ENCODE data around the gene C9orf40.

Gene C9orf40

GRCh38 chr9:74952201-74953151 is at the start of gene C9orf40:
C9orf40 (minus strand) TSS chr9:74952912; CDS start chr9:74952611, 301 bp downstream.
- peak within 1 kb of the TSS; percentile 77 for H3K27ac ChIP-seq
- DNase-seq, result peak; percentile 70
- H3K27me3 ChIP-seq (replicated peaks), result no peaks in the 10 kb centered on the region
- peak within 1 kb of the TSS; percentile 92 for H3K4me3 ChIP-seq (ENCODE audit: low read depth, low read length)
- in situ Hi-C loops (cut with HindIII; ENCODE audit: low pct_ligation_motif_present, low sequenced_read_pairs), result no loop called here
- no peaks in the 10 kb centered on the region for H3K36me3 ChIP-seq (replicated peaks)
- TF ChIP-seq, protein P1, sequence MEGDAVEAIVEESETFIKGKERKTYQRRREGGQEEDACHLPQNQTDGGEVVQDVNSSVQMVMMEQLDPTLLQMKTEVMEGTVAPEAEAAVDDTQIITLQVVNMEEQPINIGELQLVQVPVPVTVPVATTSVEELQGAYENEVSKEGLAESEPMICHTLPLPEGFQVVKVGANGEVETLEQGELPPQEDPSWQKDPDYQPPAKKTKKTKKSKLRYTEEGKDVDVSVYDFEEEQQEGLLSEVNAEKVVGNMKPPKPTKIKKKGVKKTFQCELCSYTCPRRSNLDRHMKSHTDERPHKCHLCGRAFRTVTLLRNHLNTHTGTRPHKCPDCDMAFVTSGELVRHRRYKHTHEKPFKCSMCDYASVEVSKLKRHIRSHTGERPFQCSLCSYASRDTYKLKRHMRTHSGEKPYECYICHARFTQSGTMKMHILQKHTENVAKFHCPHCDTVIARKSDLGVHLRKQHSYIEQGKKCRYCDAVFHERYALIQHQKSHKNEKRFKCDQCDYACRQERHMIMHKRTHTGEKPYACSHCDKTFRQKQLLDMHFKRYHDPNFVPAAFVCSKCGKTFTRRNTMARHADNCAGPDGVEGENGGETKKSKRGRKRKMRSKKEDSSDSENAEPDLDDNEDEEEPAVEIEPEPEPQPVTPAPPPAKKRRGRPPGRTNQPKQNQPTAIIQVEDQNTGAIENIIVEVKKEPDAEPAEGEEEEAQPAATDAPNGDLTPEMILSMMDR (IDR thresholded peaks at IDR 0.05; ENCODE audit: low read depth, low read length, missing control alignments), result peak; percentile 80

DNA sequence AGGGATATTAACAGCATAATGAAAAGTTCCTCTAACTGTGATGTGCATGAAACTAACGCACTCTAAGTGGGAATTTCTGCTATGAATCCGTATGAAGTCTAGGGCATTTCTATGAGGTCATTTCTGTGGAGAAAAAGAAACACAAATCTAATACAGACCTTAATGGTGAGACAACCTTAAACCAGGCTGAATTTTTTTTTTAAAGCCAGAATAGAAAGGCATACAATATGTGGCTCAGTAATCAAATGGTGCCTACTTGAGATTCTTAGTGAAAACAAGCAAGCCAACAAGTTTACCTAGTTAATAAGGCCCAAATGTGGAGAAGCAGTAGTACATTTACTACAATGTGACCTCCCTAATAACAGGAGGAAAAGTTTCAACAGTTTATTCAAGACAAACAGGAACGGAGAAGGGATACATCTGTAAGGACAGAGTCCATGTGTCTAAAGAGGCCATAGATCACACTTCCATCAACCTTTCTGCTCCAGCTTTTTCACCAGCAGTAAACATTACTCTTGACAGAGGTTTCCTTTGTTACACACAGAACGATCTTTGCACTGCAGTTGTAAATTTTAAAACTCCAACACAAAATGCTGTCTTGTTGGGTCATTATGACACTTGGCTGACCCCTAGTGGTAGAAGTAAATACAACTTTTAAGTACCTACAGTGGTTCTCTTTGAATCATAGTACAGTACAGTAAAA is 49.2 kb upstream of the C9orf40 start:
- no peaks in the 10 kb centered on the region for H3K36me3 ChIP-seq (replicated peaks)
- TF ChIP-seq, protein P1 (IDR thresholded peaks at IDR 0.05; ENCODE audit: low read depth, low read length, missing control alignments), result peak; percentile 55
- DNase-seq, result peak; percentile 40
- no peaks in the 10 kb centered on the region for H3K27me3 ChIP-seq (replicated peaks)
- in situ Hi-C loops (cut with HindIII; ENCODE audit: low pct_ligation_motif_present, low sequenced_read_pairs), result no loop called here
- no peak overlapping the region for H3K4me3 ChIP-seq (ENCODE audit: low read depth, low read length)
- H3K27ac ChIP-seq, result no peak overlapping the region

GRCh38 chr9:75000835-75001234 is 48.1 kb upstream of the C9orf40 start:
- no peaks in the 10 kb centered on the region for H3K27me3 ChIP-seq (replicated peaks)
- H3K4me3 ChIP-seq (ENCODE audit: low read depth, low read length), result no peak overlapping the region
- no peak for DNase-seq
- in situ Hi-C loops (cut with HindIII; ENCODE audit: low pct_ligation_motif_present, low sequenced_read_pairs), result no loop called here
- H3K27ac ChIP-seq, result no peak overlapping the region
- H3K36me3 ChIP-seq (replicated peaks), result peaks cover 3% of the 10 kb centered on the region
- TF ChIP-seq, protein P1 (IDR thresholded peaks at IDR 0.05; ENCODE audit: low read depth, low read length, missing control alignments), result no peak

DNA sequence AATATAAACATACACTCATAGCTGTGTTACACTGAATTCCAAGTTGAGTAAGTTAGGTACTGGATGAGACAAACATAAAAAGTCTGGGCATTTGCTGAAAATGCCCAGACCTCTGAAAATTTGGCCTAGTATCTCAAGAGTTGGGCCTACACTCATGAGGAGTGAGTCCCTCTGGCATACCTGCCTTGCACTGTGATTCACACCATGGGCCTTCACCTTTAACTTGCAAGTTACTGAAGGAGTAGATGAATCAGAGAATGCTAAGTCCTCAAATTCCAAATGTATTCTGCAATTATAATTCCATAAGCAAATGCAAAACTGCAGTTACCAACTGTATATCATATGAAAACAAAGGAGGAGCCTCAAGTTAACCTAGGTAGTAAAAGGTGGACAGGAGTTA is 32.3 kb upstream of the C9orf40 start:
- H3K4me3 ChIP-seq (ENCODE audit: low read depth, low read length), result no peak overlapping the region
- TF ChIP-seq, protein P1 (IDR thresholded peaks at IDR 0.05; ENCODE audit: low read depth, low read length, missing control alignments), result no peak
- H3K27me3 ChIP-seq (replicated peaks), result no peaks in the 10 kb centered on the region
- in situ Hi-C loops (cut with HindIII; ENCODE audit: low pct_ligation_motif_present, low sequenced_read_pairs), result no loop called here
- no peaks in the 10 kb centered on the region for H3K36me3 ChIP-seq (replicated peaks)
- DNase-seq, result no peak
- H3K27ac ChIP-seq, result no peak overlapping the region

DNA sequence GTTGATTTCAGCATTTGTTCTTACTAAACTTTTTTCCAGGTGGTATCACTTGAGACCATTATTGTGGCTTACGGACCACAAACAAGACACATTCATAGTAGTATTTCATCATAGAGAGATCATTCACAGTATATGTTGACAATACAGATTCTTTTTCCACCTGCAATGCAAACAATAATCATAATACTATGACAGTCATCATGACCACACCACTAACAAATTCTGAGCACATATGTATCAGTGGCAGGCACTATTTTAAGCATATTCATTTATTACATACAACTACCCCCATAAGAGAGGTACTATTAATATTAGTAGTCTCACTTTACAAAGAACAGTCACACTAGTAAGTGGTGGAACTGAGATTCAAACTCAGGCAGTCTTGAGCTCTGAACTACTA is 31.0 kb upstream of the C9orf40 start:
- TF ChIP-seq, protein P1 (IDR thresholded peaks at IDR 0.05; ENCODE audit: low read depth, low read length, missing control alignments), result no peak
- in situ Hi-C loops (cut with HindIII; ENCODE audit: low pct_ligation_motif_present, low sequenced_read_pairs), result no loop called here
- no peak for DNase-seq
- Histone ChIP-seq H3K36me3 (replicated peaks) (no peaks in the 10 kb centered on the region), H3K4me3 (ENCODE audit: low read depth, low read length) (no peak overlapping the region), H3K27me3 (replicated peaks) (no peaks in the 10 kb centered on the region), H3K27ac (no peak overlapping the region)

All from brain microvascular endothelial cell (primary cell).